ENCODE results near the gene NCBP1. TPM values are rescaled to one million over a fixed set of nuclear protein-coding genes. Genes with fewer than 3 reads are reported as not detected.

NCBP1 gene
- total and polyA plus RNA-seq, 5 donors from 2014 or later, result 18.0 to 47.4 (median 23.9) TPM

GRCh38 chr9:97629156-97629555 is 4.5 kb upstream of the NCBP1 start:
- no peak for ATAC-seq (ENCODE audit: low read depth in 2 of 2)
- H3K36me3 ChIP-seq (ENCODE audit: control insufficient read depth, insufficient read depth, low read length), result peaks cover 19% of the 10 kb centered on the region
- Mint-ChIP-seq H3K27ac (peak overlapping the region in 1 of 3 donors; percentile 15), H3K4me3 (peak overlapping the region in 1 of 4 donors; percentile 70), H3K36me3 (peaks cover 14% of the 10 kb centered on the region), H3K9me3 (no peaks in the 10 kb centered on the region), H3K4me1 (peaks cover 14 to 36% (median 22%) of the 10 kb centered on the region in 4 donors), H3K27me3 (peaks cover 5% of the 10 kb centered on the region)
- no peaks in the 10 kb centered on the region for H3K9me3 ChIP-seq (ENCODE audit: control insufficient read depth in 2 of 2, low read length in 2 of 2)
- H3K27me3 ChIP-seq (ENCODE audit: control insufficient read depth, insufficient read depth, low read length), result no peaks in the 10 kb centered on the region
- DNase-seq, result no peak
- H3K4me1 ChIP-seq (ENCODE audit: control insufficient read depth, insufficient read depth, low read length, poor library complexity, severe bottlenecking), result peaks cover 11% of the 10 kb centered on the region
- no peak overlapping the region for H3K27ac ChIP-seq (ENCODE audit: insufficient read depth, low read length, poor library complexity, severe bottlenecking)
- H3K4me3 ChIP-seq (ENCODE audit: low read depth, low read length), result no peak overlapping the region

DNA sequence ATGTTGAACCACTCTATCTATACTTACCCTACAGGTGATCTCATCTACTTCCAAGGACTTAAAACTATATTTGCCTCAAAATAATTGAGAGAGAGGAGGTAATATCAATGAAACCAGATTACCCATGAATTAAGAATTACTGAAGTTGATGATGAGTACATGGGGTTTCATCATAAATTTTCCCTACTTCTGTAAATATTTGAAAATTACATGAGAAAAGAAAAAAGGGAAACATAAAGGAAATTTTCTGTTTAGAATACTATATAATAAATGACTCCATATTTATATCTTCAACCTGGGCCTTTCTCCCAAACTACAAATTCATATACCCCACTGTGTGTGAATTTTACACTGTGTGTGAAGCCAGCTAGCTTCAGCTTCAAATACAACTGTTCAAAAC is 3.0 kb upstream of the NCBP1 start:
- Mint-ChIP-seq H3K27ac (no peak overlapping the region), H3K36me3 (peaks cover 6% of the 10 kb centered on the region), H3K27me3 (peaks cover 5% of the 10 kb centered on the region), H3K4me3 (peak overlapping the region in 1 of 4 donors; percentile 70), H3K9me3 (no peaks in the 10 kb centered on the region), H3K4me1 (peaks cover 21 to 50% (median 31%) of the 10 kb centered on the region in 4 donors)
- no peaks in the 10 kb centered on the region for H3K27me3 ChIP-seq (ENCODE audit: control insufficient read depth, insufficient read depth, low read length)
- H3K4me3 ChIP-seq (ENCODE audit: low read depth, low read length), result no peak overlapping the region
- H3K27ac ChIP-seq (ENCODE audit: insufficient read depth, low read length, poor library complexity, severe bottlenecking), result no peak overlapping the region
- ATAC-seq (ENCODE audit: low read depth in 2 of 2) (no peak), DNase-seq (no peak)
- H3K4me1 ChIP-seq (ENCODE audit: control insufficient read depth, insufficient read depth, low read length, poor library complexity, severe bottlenecking), result peaks cover 26% of the 10 kb centered on the region
- no peaks in the 10 kb centered on the region for H3K9me3 ChIP-seq (ENCODE audit: control insufficient read depth in 2 of 2, low read length in 2 of 2)
- peaks cover 6% of the 10 kb centered on the region for H3K36me3 ChIP-seq (ENCODE audit: control insufficient read depth, insufficient read depth, low read length)

DNA sequence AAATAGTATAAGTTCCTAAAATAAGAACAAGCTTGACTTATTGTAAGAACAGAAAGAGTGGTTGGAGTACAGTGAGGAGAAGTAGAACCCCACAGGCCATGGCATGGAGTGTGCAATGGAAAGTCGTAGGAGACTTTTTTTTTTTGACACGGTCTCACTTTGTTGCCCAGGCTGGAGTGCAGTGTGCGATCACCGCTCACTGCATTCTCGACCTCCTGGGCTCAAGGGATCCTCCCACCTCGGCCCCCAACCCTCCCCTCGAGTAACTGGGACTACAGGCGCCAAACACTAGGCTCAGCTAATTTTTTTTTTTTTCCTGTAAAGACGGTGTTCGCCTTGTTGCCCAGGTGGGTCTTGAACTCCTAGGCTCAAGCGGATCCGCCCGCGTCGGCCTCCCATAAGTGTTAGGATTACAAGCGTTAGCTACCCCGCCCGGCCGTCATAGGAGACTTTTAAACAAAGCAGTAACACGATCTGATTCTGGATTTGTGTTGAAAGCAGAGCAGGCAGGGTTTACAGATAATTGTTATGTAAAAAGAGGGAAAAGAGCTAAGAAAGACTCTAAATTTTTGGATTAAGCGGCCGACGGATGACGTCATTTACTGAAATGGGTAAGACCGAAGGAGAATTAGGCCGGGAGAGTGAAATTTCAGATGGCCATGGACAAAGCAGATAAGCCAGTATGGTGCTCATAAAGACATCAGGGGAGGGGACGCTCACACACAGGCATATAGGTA is 1.2 kb upstream of the NCBP1 start:
- peaks cover 3% of the 10 kb centered on the region for H3K36me3 Mint-ChIP-seq
- H3K4me3 ChIP-seq (ENCODE audit: low read depth, low read length), result peak overlapping the region; percentile 97
- peaks cover 5% of the 10 kb centered on the region for H3K27me3 Mint-ChIP-seq
- peak overlapping the region; percentile 99 for H3K27ac Mint-ChIP-seq
- H3K36me3 ChIP-seq (ENCODE audit: control insufficient read depth, insufficient read depth, low read length), result no peaks in the 10 kb centered on the region
- peaks cover 42% of the 10 kb centered on the region for H3K4me1 ChIP-seq (ENCODE audit: control insufficient read depth, insufficient read depth, low read length, poor library complexity, severe bottlenecking)
- H3K4me1 Mint-ChIP-seq, result peaks cover 32 to 63% (median 43%) of the 10 kb centered on the region in 4 donors
- no peaks in the 10 kb centered on the region for H3K9me3 ChIP-seq (ENCODE audit: control insufficient read depth in 2 of 2, low read length in 2 of 2)
- peak overlapping the region; percentile 96 to 99 (median 98) for H3K4me3 Mint-ChIP-seq
- peak overlapping the region; percentile 96 for H3K27ac ChIP-seq (ENCODE audit: insufficient read depth, low read length, poor library complexity, severe bottlenecking)
- no peaks in the 10 kb centered on the region for H3K9me3 Mint-ChIP-seq
- no peak for ATAC-seq (ENCODE audit: low read depth in 2 of 2)
- no peaks in the 10 kb centered on the region for H3K27me3 ChIP-seq (ENCODE audit: control insufficient read depth, insufficient read depth, low read length)
- no peak for DNase-seq

DNA sequence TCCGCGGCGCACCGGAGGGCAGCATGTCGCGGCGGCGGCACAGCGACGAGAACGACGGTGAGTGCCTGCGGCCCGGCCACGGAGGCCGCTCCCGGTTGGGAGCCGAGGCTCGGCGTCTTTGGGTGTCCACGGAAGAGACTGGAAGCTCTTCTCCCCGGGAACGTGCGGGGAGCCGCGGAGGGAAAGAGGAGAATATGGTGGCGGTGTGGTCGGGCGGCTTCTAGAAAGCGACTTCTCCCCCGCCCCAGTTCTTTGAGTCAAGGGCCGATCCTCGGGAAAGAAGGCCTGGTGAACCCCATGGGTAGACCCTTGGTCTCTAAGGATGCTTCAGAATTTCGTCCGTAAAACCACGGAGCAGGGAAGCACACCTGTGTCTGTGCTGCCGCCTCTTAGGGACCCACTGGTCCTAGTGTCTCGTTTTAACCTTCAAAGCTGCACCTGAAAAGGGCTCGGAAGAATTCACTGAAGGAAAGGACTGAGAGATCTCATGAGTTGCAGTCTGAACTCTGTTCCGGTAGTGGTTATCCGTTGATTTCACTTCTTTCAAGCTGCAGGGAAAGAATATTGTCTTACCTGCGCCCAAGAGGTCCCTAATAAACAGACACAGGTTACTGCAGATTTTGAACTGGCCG is 354 bp downstream of the NCBP1 start:
- peaks cover 44 to 73% (median 56%) of the 10 kb centered on the region in 4 donors for H3K4me1 Mint-ChIP-seq

DNA sequence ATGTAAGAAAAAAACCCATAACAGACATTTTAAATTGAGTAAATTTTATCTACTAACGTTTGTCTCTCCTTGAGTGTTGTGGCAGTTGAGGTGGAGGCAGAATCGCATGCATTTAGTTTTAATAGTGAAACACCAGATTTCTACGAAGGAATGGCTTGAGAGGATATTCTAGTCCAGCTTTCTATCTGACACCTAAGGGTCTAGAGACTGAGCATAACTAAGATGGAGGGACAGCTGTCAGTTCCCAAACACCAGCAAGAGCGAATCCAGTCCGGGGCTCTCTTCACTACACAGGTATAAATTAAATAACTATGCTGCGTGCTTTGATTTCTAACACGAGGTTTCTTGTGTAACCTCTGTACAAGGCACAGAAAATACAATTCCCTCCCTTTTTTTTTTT is 1.4 kb downstream of the NCBP1 start:
- H3K27me3 ChIP-seq (ENCODE audit: control insufficient read depth, insufficient read depth, low read length), result no peaks in the 10 kb centered on the region

More for the DNA sequence above, 354 bp downstream of the NCBP1 start:
- Mint-ChIP-seq H3K36me3 (peaks cover 3% of the 10 kb centered on the region), H3K9me3 (no peaks in the 10 kb centered on the region), H3K27me3 (peaks cover 5% of the 10 kb centered on the region), H3K27ac (peak overlapping the region; percentile 99), H3K4me3 (peak overlapping the region; percentile 96 to 99 (median 98))
- Histone ChIP-seq H3K4me3 (ENCODE audit: low read depth, low read length) (peak overlapping the region; percentile 97), H3K9me3 (ENCODE audit: control insufficient read depth in 2 of 2, low read length in 2 of 2) (no peaks in the 10 kb centered on the region), H3K36me3 (ENCODE audit: control insufficient read depth, insufficient read depth, low read length) (no peaks in the 10 kb centered on the region), H3K4me1 (ENCODE audit: control insufficient read depth, insufficient read depth, low read length, poor library complexity, severe bottlenecking) (peaks cover 56% of the 10 kb centered on the region), H3K27me3 (ENCODE audit: control insufficient read depth, insufficient read depth, low read length) (no peaks in the 10 kb centered on the region), H3K27ac (ENCODE audit: insufficient read depth, low read length, poor library complexity, severe bottlenecking) (peak overlapping the region; percentile 96)
- DNase-seq (peak in 1 of 3 donors; percentile 53), ATAC-seq (ENCODE audit: low read depth in 2 of 2) (no peak)

GRCh38 chr9:97636903-97637302 is 3.3 kb downstream of the NCBP1 start:
- Histone ChIP-seq H3K27ac (ENCODE audit: insufficient read depth, low read length, poor library complexity, severe bottlenecking) (no peak overlapping the region), H3K27me3 (ENCODE audit: control insufficient read depth, insufficient read depth, low read length) (no peaks in the 10 kb centered on the region), H3K36me3 (ENCODE audit: control insufficient read depth, insufficient read depth, low read length) (peaks cover 11% of the 10 kb centered on the region), H3K4me3 (ENCODE audit: low read depth, low read length) (peak overlapping the region; percentile 63), H3K9me3 (ENCODE audit: control insufficient read depth in 2 of 2, low read length in 2 of 2) (no peaks in the 10 kb centered on the region), H3K4me1 (ENCODE audit: control insufficient read depth, insufficient read depth, low read length, poor library complexity, severe bottlenecking) (peaks cover 54% of the 10 kb centered on the region)
- H3K4me1 Mint-ChIP-seq, result peaks cover 51 to 80% (median 65%) of the 10 kb centered on the region in 4 donors
- DNase-seq (no peak), ATAC-seq (ENCODE audit: low read depth in 2 of 2) (no peak)
- peaks cover 5% of the 10 kb centered on the region for H3K27me3 Mint-ChIP-seq
- H3K27ac Mint-ChIP-seq, result peak overlapping the region in 2 of 3 donors; percentile 29 to 57
- peaks cover 8% of the 10 kb centered on the region for H3K36me3 Mint-ChIP-seq
- H3K9me3 Mint-ChIP-seq, result no peaks in the 10 kb centered on the region
- peak overlapping the region; percentile 57 to 82 (median 66) for H3K4me3 Mint-ChIP-seq

More for the DNA sequence above, 1.4 kb downstream of the NCBP1 start:
- no peak for DNase-seq
- Histone ChIP-seq H3K4me3 (ENCODE audit: low read depth, low read length) (peak overlapping the region; percentile 97), H3K4me1 (ENCODE audit: control insufficient read depth, insufficient read depth, low read length, poor library complexity, severe bottlenecking) (peaks cover 56% of the 10 kb centered on the region), H3K9me3 (ENCODE audit: control insufficient read depth in 2 of 2, low read length in 2 of 2) (no peaks in the 10 kb centered on the region), H3K36me3 (ENCODE audit: control insufficient read depth, insufficient read depth, low read length) (no peaks in the 10 kb centered on the region), H3K27ac (ENCODE audit: insufficient read depth, low read length, poor library complexity, severe bottlenecking) (peak overlapping the region; percentile 96)
- Mint-ChIP-seq H3K4me1 (peaks cover 45 to 76% (median 58%) of the 10 kb centered on the region in 4 donors), H3K9me3 (no peaks in the 10 kb centered on the region), H3K4me3 (peak overlapping the region; percentile 96 to 99 (median 98)), H3K36me3 (peaks cover 3% of the 10 kb centered on the region), H3K27ac (peak overlapping the region; percentile 21 to 99 (median 68)), H3K27me3 (peaks cover 5% of the 10 kb centered on the region)
- no peak for ATAC-seq (ENCODE audit: low read depth in 2 of 2)

DNA sequence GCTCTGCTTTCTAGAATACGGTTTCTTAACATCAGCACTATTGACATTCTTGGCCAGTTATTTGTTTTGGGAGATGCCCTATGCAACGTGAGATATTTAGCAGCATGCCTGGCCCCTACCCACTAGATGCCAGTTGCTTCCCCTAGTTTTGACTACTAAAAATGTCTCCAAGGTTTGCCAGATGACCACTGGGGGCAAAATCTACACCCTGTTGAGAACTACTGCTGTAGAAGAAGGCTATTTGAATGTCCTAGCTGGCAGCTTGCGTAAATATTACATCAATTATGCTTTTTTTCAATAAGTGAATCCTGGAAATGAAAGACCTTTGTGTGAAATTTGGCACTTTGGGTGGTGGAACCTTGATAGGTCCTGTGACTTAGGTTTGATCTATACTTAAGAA is 5.0 kb downstream of the NCBP1 start:
- DNase-seq, result peak in 1 of 3 donors; percentile 10
- Histone ChIP-seq H3K4me3 (ENCODE audit: low read depth, low read length) (no peak overlapping the region), H3K27me3 (ENCODE audit: control insufficient read depth, insufficient read depth, low read length) (no peaks in the 10 kb centered on the region), H3K4me1 (ENCODE audit: control insufficient read depth, insufficient read depth, low read length, poor library complexity, severe bottlenecking) (peaks cover 45% of the 10 kb centered on the region), H3K27ac (ENCODE audit: insufficient read depth, low read length, poor library complexity, severe bottlenecking) (no peak overlapping the region), H3K9me3 (ENCODE audit: control insufficient read depth in 2 of 2, low read length in 2 of 2) (no peaks in the 10 kb centered on the region), H3K36me3 (ENCODE audit: control insufficient read depth, insufficient read depth, low read length) (peaks cover 27% of the 10 kb centered on the region)
- Mint-ChIP-seq H3K27ac (peak overlapping the region in 1 of 3 donors; percentile 1), H3K27me3 (no peaks in the 10 kb centered on the region), H3K4me3 (peak overlapping the region in 2 of 4 donors; percentile 13 to 43), H3K36me3 (peaks cover 19% of the 10 kb centered on the region), H3K4me1 (peaks cover 46 to 75% (median 56%) of the 10 kb centered on the region in 4 donors), H3K9me3 (no peaks in the 10 kb centered on the region)
- no peak for ATAC-seq (ENCODE audit: low read depth in 2 of 2)

Data from CD4-positive, CD25-positive, alpha-beta regulatory T cell (primary cell).